HepG2 (cell line): ENCODE data around the gene LIPE. TPM values are rescaled to one million over a fixed set of nuclear protein-coding genes. Genes with fewer than 3 reads are reported as not detected.

Experiments used
- CBX5 ChIP-seq: sonication (generic); formaldehyde crosslinking; IDR thresholded peaks from 2 replicates; pipeline ENCODE4 v1.4.0; 2020; ENCODE audit warnings: missing genetic modification reagents, borderline replicate concordance
- FOXM1 ChIP-seq: sonication (generic); formaldehyde crosslinking; IDR thresholded peaks from 2 replicates; pipeline ENCODE4 v1.5.0; 2020; ENCODE audit warnings: missing genetic modification reagents
- GZF1 ChIP-seq: sonication (generic); formaldehyde crosslinking; IDR thresholded peaks from 2 replicates; pipeline ENCODE4 v1.5.1; 2020; ENCODE audit warnings: mild to moderate bottlenecking, missing genetic modification reagents
- HOXA3 ChIP-seq: sonication (generic); formaldehyde crosslinking; IDR thresholded peaks from 2 replicates; pipeline ENCODE4 v1.5.0; 2020; ENCODE audit warnings: missing genetic modification reagents
- IRF2 ChIP-seq: IDR thresholded peaks from 2 replicates; pipeline ENCODE4 v1.6.1; 2018; ENCODE audit warnings: missing genetic modification reagents, missing compliant biosample characterization
- KDM3A ChIP-seq: IDR thresholded peaks from 2 replicates; pipeline ENCODE4 v1.6.1; 2018; ENCODE audit warnings: low read depth, missing compliant biosample characterization
- KDM6A ChIP-seq: IDR thresholded peaks from 2 replicates; pipeline ENCODE4 v1.6.1; 2016; ENCODE audit warnings: low read depth
- ONECUT2 ChIP-seq: sonication (generic); formaldehyde crosslinking; IDR thresholded peaks from 2 replicates; pipeline ENCODE4 v1.4.0; 2020; ENCODE audit warnings: missing genetic modification reagents
- YEATS2 ChIP-seq: sonication (generic); formaldehyde crosslinking; IDR thresholded peaks from 2 replicates; pipeline ENCODE4 v1.4.0; 2020; ENCODE audit warnings: missing genetic modification reagents, borderline replicate concordance
- ZFY ChIP-seq: sonication (generic); formaldehyde crosslinking; IDR thresholded peaks from 2 replicates; pipeline ENCODE4 v1.4.0; 2020; ENCODE audit warnings: missing genetic modification reagents
- ZNF607 ChIP-seq: sonication (generic); formaldehyde crosslinking; IDR thresholded peaks from 2 replicates; pipeline ENCODE4 v1.5.1; 2020; ENCODE audit warnings: missing genetic modification reagents, mild to moderate bottlenecking, borderline replicate concordance
- ZNF746 ChIP-seq: sonication (generic); formaldehyde crosslinking; IDR thresholded peaks from 2 replicates; pipeline ENCODE4 v1.8.0; 2022; ENCODE audit warnings: mild to moderate bottlenecking, missing genetic modification reagents
- ZNF788 ChIP-seq: sonication (generic); formaldehyde crosslinking; IDR thresholded peaks from 2 replicates; pipeline ENCODE4 v1.5.0; 2020; ENCODE audit warnings: mild to moderate bottlenecking, missing genetic modification reagents, borderline replicate concordance
- ZSCAN31 ChIP-seq: sonication (generic); formaldehyde crosslinking; IDR thresholded peaks from 2 replicates; pipeline ENCODE4 v1.5.0; 2020; ENCODE audit warnings: low read depth, mild to moderate bottlenecking, missing genetic modification reagents
- polyA plus RNA-seq, 8 experiments: library from polyadenylated mRNA; depleted of rRNA in 3 of 8; stranded (reverse) in 7 of 8; unstranded in 1 of 8; fragments of >200 nt; fragmentation: Illumina TruSeq in 4 of 8; extraction: Trizol in 4 of 8; gene quantifications; 2 replicates each; pipeline versions ENCODE4 v1.2.1 to v1.2.3, GENCODE V29; 2011 to 2016; ENCODE audit warnings: low read depth in 4 of 8, missing spikeins in 1 of 8, mixed read lengths in 1 of 8; ENCODE audit not compliant: insufficient read depth in 1 of 8
- total RNA-seq, 5 experiments: library from RNA; depleted of rRNA; stranded (reverse); fragments of >200 nt; fragmentation: Illumina TruSeq; extraction: Trizol; gene quantifications; 2 replicates each; pipeline ENCODE4 v1.2.3, GENCODE V29; 2016; ENCODE audit warnings: low read depth in 1 of 5
- TF ChIP-seq, protein P1 (sequence below): sonication (generic); formaldehyde crosslinking; IDR thresholded peaks from 2 replicates; pipeline ENCODE4 v1.4.0; 2020; ENCODE audit warnings: missing genetic modification reagents, borderline replicate concordance
- TF ChIP-seq, protein P2 (sequence below): IDR thresholded peaks from 2 replicates; pipeline ENCODE4 v1.6.1; 2018; ENCODE audit warnings: missing genetic modification reagents, mild to moderate bottlenecking, missing compliant biosample characterization
- TF ChIP-seq, protein P3 (sequence below): sonication (generic); formaldehyde crosslinking; IDR thresholded peaks from 2 replicates; pipeline ENCODE4 v1.8.0; 2022; ENCODE audit warnings: mild to moderate bottlenecking, missing genetic modification reagents, borderline replicate concordance
- TF ChIP-seq, protein P4 (sequence below): sonication (generic); formaldehyde crosslinking; IDR thresholded peaks from 2 replicates; pipeline ENCODE4 v1.8.0; 2022; ENCODE audit warnings: mild to moderate bottlenecking, missing genetic modification reagents
- TF ChIP-seq, protein P5 (sequence below): sonication (generic); formaldehyde crosslinking; IDR thresholded peaks from 2 replicates; pipeline ENCODE4 v1.5.0; 2020; ENCODE audit warnings: missing genetic modification reagents, mild to moderate bottlenecking, borderline replicate concordance
- TF ChIP-seq, protein P6 (sequence below): IDR thresholded peaks from 2 replicates; pipeline ENCODE4 v1.6.1; 2016; ENCODE audit warnings: missing compliant biosample characterization, missing genetic modification reagents, borderline replicate concordance

Gene LIPE
- total and polyA plus RNA-seq, 2 of the 13 experiments (the other 11 are each of a cell fraction or from before 2014, with no cell fraction given), result not detected

DNA sequence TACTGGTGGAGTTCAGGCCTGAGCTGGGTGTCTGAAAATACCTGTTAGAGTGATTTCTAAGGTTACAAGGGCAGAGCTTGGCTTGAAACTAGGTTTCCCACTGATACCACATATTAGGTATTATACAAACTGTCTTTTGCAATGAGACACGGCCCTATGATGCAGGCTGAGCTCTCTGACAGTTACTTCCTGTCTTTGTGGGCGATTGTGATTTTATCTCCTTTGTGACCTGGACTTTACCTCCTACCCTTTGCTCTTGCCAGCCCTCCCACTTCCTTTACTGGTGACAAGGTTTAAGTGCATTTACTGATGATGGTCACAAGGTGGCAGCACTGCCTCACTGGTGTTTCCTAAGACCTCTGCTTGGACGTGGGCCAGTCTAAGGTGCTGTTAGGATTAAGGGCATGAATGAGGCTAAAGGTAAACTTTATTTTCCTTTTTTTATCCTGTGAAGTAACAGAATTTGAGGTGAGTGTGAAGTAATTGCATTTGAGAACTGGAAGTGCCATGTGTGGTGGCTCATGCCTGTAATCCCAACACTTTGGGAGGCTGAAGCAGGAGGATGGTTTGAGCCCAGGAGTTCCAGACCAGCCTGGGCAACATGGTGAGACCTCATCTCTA, 23.2 kb upstream of the LIPE start (continued):
- TF ChIP-seq, protein P1, sequence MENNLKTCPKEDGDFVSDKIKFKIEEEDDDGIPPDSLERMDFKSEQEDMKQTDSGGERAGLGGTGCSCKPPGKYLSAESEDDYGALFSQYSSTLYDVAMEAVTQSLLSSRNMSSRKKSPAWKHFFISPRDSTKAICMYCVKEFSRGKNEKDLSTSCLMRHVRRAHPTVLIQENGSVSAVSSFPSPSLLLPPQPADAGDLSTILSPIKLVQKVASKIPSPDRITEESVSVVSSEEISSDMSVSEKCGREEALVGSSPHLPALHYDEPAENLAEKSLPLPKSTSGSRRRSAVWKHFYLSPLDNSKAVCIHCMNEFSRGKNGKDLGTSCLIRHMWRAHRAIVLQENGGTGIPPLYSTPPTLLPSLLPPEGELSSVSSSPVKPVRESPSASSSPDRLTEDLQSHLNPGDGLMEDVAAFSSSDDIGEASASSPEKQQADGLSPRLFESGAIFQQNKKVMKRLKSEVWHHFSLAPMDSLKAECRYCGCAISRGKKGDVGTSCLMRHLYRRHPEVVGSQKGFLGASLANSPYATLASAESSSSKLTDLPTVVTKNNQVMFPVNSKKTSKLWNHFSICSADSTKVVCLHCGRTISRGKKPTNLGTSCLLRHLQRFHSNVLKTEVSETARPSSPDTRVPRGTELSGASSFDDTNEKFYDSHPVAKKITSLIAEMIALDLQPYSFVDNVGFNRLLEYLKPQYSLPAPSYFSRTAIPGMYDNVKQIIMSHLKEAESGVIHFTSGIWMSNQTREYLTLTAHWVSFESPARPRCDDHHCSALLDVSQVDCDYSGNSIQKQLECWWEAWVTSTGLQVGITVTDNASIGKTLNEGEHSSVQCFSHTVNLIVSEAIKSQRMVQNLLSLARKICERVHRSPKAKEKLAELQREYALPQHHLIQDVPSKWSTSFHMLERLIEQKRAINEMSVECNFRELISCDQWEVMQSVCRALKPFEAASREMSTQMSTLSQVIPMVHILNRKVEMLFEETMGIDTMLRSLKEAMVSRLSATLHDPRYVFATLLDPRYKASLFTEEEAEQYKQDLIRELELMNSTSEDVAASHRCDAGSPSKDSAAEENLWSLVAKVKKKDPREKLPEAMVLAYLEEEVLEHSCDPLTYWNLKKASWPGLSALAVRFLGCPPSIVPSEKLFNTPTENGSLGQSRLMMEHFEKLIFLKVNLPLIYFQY, result peak; percentile 64
- TF ChIP-seq GZF1 (CRISPR knock-in tag), result 0 out of 2 replicates have a peak, but pooled peaks have one; percentile 52
- peak; percentile 77; the same call in 1 of the 2 replicates for TF ChIP-seq YEATS2 (CRISPR knock-in tag)
- no peak for TF ChIP-seq ZFY (CRISPR knock-in tag)
- TF ChIP-seq FOXM1 (CRISPR knock-in tag), result no peak
- TF ChIP-seq, protein P2, sequence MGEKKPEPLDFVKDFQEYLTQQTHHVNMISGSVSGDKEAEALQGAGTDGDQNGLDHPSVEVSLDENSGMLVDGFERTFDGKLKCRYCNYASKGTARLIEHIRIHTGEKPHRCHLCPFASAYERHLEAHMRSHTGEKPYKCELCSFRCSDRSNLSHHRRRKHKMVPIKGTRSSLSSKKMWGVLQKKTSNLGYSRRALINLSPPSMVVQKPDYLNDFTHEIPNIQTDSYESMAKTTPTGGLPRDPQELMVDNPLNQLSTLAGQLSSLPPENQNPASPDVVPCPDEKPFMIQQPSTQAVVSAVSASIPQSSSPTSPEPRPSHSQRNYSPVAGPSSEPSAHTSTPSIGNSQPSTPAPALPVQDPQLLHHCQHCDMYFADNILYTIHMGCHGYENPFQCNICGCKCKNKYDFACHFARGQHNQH (CRISPR knock-in tag), result peak; percentile 79; the same call in 1 of the 2 replicates
- TF ChIP-seq ZSCAN31, result 0 out of 2 replicates have a peak, but pooled peaks have one; percentile 58
- no peak for TF ChIP-seq ZNF607 (CRISPR knock-in tag)
- TF ChIP-seq, protein P3, sequence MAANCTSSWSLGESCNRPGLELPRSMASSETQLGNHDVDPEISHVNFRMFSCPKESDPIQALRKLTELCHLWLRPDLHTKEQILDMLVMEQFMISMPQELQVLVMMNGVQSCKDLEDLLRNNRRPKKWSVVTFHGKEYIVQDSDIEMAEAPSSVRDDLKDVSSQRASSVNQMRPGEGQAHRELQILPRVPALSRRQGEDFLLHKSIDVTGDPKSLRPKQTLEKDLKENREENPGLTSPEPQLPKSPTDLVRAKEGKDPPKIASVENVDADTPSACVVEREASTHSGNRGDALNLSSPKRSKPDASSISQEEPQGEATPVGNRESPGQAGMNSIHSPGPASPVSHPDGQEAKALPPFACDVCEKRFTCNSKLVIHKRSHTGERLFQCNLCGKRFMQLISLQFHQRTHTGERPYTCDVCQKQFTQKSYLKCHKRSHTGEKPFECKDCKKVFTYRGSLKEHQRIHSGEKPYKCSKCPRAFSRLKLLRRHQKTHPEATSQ (CRISPR knock-in tag), result peak; percentile 73; the same call in 1 of the 2 replicates
- peak; percentile 96 for TF ChIP-seq IRF2 (CRISPR knock-in tag)
- peak; percentile 85; the same call in 1 of the 2 replicates for TF ChIP-seq ZNF746 (CRISPR knock-in tag)
- TF ChIP-seq, protein P4, sequence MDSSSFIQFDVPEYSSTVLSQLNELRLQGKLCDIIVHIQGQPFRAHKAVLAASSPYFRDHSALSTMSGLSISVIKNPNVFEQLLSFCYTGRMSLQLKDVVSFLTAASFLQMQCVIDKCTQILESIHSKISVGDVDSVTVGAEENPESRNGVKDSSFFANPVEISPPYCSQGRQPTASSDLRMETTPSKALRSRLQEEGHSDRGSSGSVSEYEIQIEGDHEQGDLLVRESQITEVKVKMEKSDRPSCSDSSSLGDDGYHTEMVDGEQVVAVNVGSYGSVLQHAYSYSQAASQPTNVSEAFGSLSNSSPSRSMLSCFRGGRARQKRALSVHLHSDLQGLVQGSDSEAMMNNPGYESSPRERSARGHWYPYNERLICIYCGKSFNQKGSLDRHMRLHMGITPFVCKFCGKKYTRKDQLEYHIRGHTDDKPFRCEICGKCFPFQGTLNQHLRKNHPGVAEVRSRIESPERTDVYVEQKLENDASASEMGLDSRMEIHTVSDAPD (CRISPR knock-in tag), result peak; percentile 69; the same call in 1 of the 2 replicates
- TF ChIP-seq, protein P5, sequence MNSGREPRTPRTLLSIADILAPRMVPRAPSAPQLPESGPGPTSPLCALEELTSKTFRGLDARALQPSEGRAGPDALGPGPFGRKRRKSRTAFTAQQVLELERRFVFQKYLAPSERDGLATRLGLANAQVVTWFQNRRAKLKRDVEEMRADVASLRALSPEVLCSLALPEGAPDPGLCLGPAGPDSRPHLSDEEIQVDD (CRISPR knock-in tag), result no peak
- TF ChIP-seq CBX5 (CRISPR knock-in tag), result peak; percentile 47; the same call in 1 of the 2 replicates
- TF ChIP-seq, protein P6, sequence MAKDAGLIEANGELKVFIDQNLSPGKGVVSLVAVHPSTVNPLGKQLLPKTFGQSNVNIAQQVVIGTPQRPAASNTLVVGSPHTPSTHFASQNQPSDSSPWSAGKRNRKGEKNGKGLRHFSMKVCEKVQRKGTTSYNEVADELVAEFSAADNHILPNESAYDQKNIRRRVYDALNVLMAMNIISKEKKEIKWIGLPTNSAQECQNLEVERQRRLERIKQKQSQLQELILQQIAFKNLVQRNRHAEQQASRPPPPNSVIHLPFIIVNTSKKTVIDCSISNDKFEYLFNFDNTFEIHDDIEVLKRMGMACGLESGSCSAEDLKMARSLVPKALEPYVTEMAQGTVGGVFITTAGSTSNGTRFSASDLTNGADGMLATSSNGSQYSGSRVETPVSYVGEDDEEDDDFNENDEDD (CRISPR knock-in tag), result peak; percentile 23; the same call in 1 of the 2 replicates
- peak; percentile 84; the same call in 1 of the 2 replicates for TF ChIP-seq ZNF788 (CRISPR knock-in tag)
- no peak for TF ChIP-seq ONECUT2 (CRISPR knock-in tag)
- peak; percentile 84 for TF ChIP-seq KDM3A
- TF ChIP-seq HOXA3 (CRISPR knock-in tag), result peak; percentile 86
- peak; percentile 71 for TF ChIP-seq KDM6A (CRISPR knock-in tag)
